Glutamatergic neuron (in vitro differentiated cells): Measurements from ENCODE around the gene MCTP1. TPM values are rescaled to one million over a fixed set of nuclear protein-coding genes. Genes with fewer than 3 reads are reported as not detected.

Experiments
- DNase-seq: peaks from one replicate; pipeline ENCODE4 v3.0.0; 2022
- H3K27ac Mint-ChIP-seq: one replicate; pipeline ENCODE4 v1.8.0; 2020; ENCODE audit warnings: mild to moderate bottlenecking, mixed read lengths, inconsistent platforms; ENCODE audit not compliant: unreplicated experiment
- H3K27me3 Mint-ChIP-seq: one replicate; pipeline ENCODE4 v1.8.0; 2020; ENCODE audit warnings: mild to moderate bottlenecking, moderate library complexity, mixed read lengths, inconsistent platforms; ENCODE audit not compliant: unreplicated experiment
- H3K36me3 Mint-ChIP-seq: one replicate; pipeline ENCODE4 v1.8.0; 2020; ENCODE audit warnings: mild to moderate bottlenecking, mixed read lengths, inconsistent platforms; ENCODE audit not compliant: unreplicated experiment
- H3K4me1 Mint-ChIP-seq: one replicate; pipeline ENCODE4 v1.8.0; 2020; ENCODE audit warnings: mild to moderate bottlenecking, low read depth, mixed read lengths, inconsistent platforms; ENCODE audit not compliant: unreplicated experiment
- H3K4me3 Mint-ChIP-seq: one replicate; pipeline ENCODE4 v1.8.0; 2020; ENCODE audit warnings: mild to moderate bottlenecking, mixed read lengths, inconsistent platforms; ENCODE audit not compliant: unreplicated experiment
- H3K9me3 Mint-ChIP-seq: one replicate; pipeline ENCODE4 v1.8.0; 2020; ENCODE audit warnings: mild to moderate bottlenecking, moderate library complexity, mixed read lengths, inconsistent platforms; ENCODE audit not compliant: unreplicated experiment
- total RNA-seq: library from RNA; stranded (reverse); fragmentation: NEBNext Ultra II Directional; extraction: Animal tissue kit (Norgen Biotek cat#: 25700); gene quantifications from one replicate; pipeline ENCODE4 v1.2.1, GENCODE V29; 2021; ENCODE audit not compliant: unreplicated experiment
- TF ChIP-seq, protein P1 (sequence below): fragments of 200-600 bp; sonication (generic); IDR thresholded peaks from one replicate; pipeline ENCODE4 v1.5.0; 2021; ENCODE audit not compliant: partially characterized antibody, unreplicated experiment

MCTP1 gene
- total RNA-seq, 1 donor from 2014 or later: 1.7 TPM

DNA sequence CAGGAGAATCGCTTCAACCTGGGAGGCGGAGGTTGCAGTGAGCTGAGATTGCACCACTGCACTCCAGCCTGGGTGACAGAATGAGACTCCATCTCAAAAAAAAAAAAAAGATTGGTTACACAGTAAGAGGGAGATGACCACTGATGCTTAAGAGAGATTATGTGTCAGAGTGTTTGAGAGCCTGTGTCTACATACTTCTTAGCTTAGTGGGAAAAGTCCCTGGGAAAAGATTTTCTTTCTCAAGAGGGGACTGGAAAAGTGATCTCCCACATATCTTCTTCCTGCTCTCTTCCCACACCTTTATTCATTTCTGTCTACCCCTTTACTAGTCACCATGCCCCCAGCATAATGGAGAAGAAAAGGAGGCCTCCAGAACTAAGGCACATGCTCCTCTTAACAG, 55.2 kb downstream of the MCTP1 start:
- Mint-ChIP-seq H3K27ac (no peak overlapping the region), H3K4me3 (no peak overlapping the region), H3K9me3 (no peaks in the 10 kb centered on the region), H3K4me1 (no peaks in the 10 kb centered on the region), H3K27me3 (no peaks in the 10 kb centered on the region), H3K36me3 (no peaks in the 10 kb centered on the region)
- DNase-seq: no peak
- TF ChIP-seq, protein P1, sequence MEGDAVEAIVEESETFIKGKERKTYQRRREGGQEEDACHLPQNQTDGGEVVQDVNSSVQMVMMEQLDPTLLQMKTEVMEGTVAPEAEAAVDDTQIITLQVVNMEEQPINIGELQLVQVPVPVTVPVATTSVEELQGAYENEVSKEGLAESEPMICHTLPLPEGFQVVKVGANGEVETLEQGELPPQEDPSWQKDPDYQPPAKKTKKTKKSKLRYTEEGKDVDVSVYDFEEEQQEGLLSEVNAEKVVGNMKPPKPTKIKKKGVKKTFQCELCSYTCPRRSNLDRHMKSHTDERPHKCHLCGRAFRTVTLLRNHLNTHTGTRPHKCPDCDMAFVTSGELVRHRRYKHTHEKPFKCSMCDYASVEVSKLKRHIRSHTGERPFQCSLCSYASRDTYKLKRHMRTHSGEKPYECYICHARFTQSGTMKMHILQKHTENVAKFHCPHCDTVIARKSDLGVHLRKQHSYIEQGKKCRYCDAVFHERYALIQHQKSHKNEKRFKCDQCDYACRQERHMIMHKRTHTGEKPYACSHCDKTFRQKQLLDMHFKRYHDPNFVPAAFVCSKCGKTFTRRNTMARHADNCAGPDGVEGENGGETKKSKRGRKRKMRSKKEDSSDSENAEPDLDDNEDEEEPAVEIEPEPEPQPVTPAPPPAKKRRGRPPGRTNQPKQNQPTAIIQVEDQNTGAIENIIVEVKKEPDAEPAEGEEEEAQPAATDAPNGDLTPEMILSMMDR: no peak

DNA sequence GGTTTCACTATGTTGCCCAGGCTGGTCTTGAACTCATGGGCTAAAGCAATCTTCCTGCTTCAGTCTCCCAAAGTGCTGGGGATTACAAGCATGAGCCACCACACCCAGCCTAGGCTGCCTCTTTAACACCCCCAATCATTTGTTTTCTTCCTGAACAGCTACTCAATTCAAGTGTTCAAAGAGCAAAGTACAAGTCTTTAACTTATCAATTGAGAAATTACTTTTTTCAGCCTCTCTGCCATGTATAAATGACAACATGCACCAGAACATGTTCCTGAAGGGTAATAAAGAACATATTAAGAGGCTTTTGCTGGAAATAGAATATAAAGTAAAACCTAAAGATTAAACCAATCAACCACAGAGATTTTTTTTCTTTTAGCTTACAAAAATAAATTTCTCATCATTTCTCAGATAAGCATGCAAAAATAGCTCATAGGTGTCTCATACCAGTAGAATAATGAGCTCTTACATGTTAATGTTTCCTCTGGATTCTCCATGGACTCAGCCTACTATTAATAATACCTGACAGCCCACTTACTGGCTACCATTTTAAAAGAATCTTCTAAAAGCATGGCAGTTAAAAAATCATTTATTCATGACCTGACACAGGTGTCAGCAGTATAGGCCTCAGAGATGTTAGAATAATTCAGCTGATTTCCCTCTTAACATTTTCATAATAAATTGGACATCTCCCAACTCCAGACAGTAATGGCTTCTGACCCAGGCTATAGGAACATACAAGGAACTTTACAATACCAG, 60.0 kb downstream of the MCTP1 start:
- H3K27ac Mint-ChIP-seq: no peak overlapping the region
- no peak for DNase-seq
- no peaks in the 10 kb centered on the region for H3K36me3 Mint-ChIP-seq
- no peak overlapping the region for H3K4me3 Mint-ChIP-seq
- H3K27me3 Mint-ChIP-seq: no peaks in the 10 kb centered on the region
- peaks cover 6% of the 10 kb centered on the region for H3K4me1 Mint-ChIP-seq
- TF ChIP-seq, protein P1: no peak
- H3K9me3 Mint-ChIP-seq: no peaks in the 10 kb centered on the region

DNA sequence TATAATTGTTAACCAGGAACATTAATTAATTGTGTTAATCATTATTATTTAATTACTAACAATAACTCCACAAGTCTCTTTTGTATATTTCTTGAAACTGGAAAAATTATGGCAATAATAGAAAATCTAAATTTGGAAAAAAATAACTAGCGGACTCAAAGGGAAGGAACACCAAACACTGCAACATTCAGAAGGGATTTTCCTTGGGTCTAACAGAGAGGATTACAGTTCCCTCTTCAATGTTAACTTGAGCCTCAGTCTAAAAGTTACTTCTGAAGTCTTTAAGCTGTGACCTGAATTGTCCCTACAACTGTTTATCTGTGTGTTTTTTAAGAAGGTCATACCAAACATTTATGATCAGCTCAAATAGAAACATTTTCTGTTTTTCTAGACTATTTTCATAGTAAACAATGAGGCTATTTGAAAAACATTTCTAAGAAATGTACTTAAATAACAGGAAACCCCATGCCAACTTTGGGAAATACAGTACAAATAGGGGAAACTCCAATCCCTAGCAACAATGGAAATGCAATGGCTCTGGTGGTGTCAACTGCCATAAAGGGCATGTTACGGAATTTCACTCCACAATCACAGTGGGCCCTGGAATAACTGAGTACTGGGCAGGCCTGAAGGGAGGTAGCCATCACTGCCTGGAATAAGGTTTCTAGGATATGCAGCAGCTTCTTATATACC, 61.2 kb downstream of the MCTP1 start:
- no peak overlapping the region for H3K27ac Mint-ChIP-seq
- H3K27me3 Mint-ChIP-seq: no peaks in the 10 kb centered on the region
- H3K36me3 Mint-ChIP-seq: no peaks in the 10 kb centered on the region
- DNase-seq: no peak
- peaks cover 9% of the 10 kb centered on the region for H3K4me1 Mint-ChIP-seq
- H3K4me3 Mint-ChIP-seq: no peak overlapping the region
- H3K9me3 Mint-ChIP-seq: no peaks in the 10 kb centered on the region
- TF ChIP-seq, protein P1: no peak

DNA sequence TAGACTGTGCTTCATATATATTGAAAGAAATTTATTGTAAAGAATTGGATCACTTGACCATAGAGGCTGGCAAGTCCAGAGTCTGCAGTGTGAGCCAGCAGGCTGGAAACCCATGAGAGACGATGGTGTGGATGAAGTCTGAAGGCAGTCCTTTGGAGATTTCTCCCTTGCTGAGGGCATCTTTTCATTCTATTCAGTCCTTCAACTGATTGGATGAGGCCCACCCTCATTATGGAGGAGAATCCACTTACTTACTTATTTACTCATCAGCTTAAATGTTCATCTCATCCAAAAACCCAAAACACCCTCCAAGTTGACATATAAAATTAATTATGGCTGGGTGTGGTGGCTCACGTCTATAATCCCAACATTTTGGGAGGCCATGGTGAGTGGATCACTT, 62.1 kb downstream of the MCTP1 start:
- Mint-ChIP-seq H3K27ac (no peak overlapping the region), H3K27me3 (no peaks in the 10 kb centered on the region)

More for the DNA sequence above, 62.1 kb downstream of the MCTP1 start:
- Mint-ChIP-seq H3K36me3 (no peaks in the 10 kb centered on the region), H3K4me3 (no peak overlapping the region), H3K9me3 (no peaks in the 10 kb centered on the region), H3K4me1 (peaks cover 9% of the 10 kb centered on the region)
- no peak for DNase-seq
- TF ChIP-seq, protein P1: no peak
